K562 (cell line): ENCODE results near the gene RBSN. TPM values are rescaled to one million over a fixed set of nuclear protein-coding genes. Genes with fewer than 3 reads are reported as not detected.

Source experiments
- ATAC-seq: fragments of 200-7000 bp; cut with Tn5 transposase; 3 replicates; pipeline ENCODE4 v1.9.1; 2020; ENCODE audit warnings: moderate library complexity
- BruUV-seq: library from RNA; stranded (reverse); fragments of 400-500 nt; replicated peaks from 2 replicates; lab custom pipeline; 2021; lab: Mats Ljungman, UMichigan
- CTCF ChIA-PET: fragments of 300-600 bp; formaldehyde crosslinking; extraction: SDS; loops from one replicate; lab custom pipeline; 2021; ENCODE audit warnings: low intra/inter-chr PET ratio; lab: Yijun Ruan, JAX
- POLR2A ChIA-PET: fragments of 300-600, 350-650 bp; sonication (Branson Sonifier 250); formaldehyde crosslinking; extraction: SDS; loops from one replicate; lab custom pipeline; 2021; ENCODE audit warnings: antibody characterized with exemption, inconsistent platforms; lab: Yijun Ruan, JAX
- DNase-seq, 4 experiments: peaks; one replicate each; pipeline versions ENCODE4 v3.0.0 to v3.0.0-alpha.2; 2011 to 2018; ENCODE audit warnings: low spot score in 3 of 4, mixed read lengths in 3 of 4; ENCODE audit errors: extremely low read depth in 1 of 4
- FAIRE-seq: peaks from 2 replicates; lab custom pipeline; 2011; peaks lifted over from hg19 to GRCh38; lab: Jason Lieb, UNC
- H2AFZ ChIP-seq: 2 replicates; pipeline ENCODE4 v1.6.0; 2011; ENCODE audit warnings: low read depth, low read length, control low read depth, inconsistent platforms
- H3K27ac ChIP-seq: fragments of 200-600 bp; 3 replicates; pipeline ENCODE4 v1.8.0; 2011; ENCODE audit warnings: low read depth, mild to moderate bottlenecking, control low read depth, inconsistent platforms, low read length, moderate library complexity, mixed read lengths; ENCODE audit errors: extremely low read depth
- H3K27me3 ChIP-seq, 2 experiments: fragments of 300-600 bp in 1 of 2; 2 replicates in 1 of 2; 3 replicates in 1 of 2; pipeline versions ENCODE4 v1.6.0 to v1.8.0; 2011; ENCODE audit warnings: inconsistent platforms in 2 of 2, low read length in 2 of 2, mild to moderate bottlenecking in 1 of 2, mixed read lengths in 1 of 2, moderate library complexity in 1 of 2; ENCODE audit not compliant: control insufficient read depth in 2 of 2, insufficient read depth in 2 of 2
- H3K36me3 ChIP-seq: fragments of 300-600 bp; 3 replicates; pipeline ENCODE4 v1.8.0; 2011; ENCODE audit warnings: mild to moderate bottlenecking, low read length, inconsistent platforms; ENCODE audit not compliant: control insufficient read depth, insufficient read depth
- H3K4me1 ChIP-seq, 2 experiments: fragments of 200-600 bp in 1 of 2; replicated peaks in 1 of 2; 2 replicates in 1 of 2; 3 replicates in 1 of 2; pipeline versions ENCODE4 v1.5.1 to v1.8.0; 2011; ENCODE audit warnings: inconsistent platforms in 2 of 2, low read length in 2 of 2, mild to moderate bottlenecking in 1 of 2, mixed read lengths in 1 of 2, moderate library complexity in 1 of 2; ENCODE audit not compliant: control insufficient read depth in 2 of 2, insufficient read depth in 2 of 2
- H3K4me2 ChIP-seq: 2 replicates; pipeline ENCODE4 v1.6.1; 2011; ENCODE audit warnings: low read length, control low read depth, inconsistent platforms, mixed read lengths; ENCODE audit not compliant: insufficient read depth
- H3K4me3 ChIP-seq: fragments of 200-600 bp; sonication (generic), shearing (Covaris generic); 2 replicates; pipeline ENCODE4 v1.5.1; 2016; ENCODE audit warnings: control low read depth, inconsistent platforms
- H3K79me2 ChIP-seq: fragments of 200-600 bp; 3 replicates; pipeline ENCODE4 v1.8.0; 2011; ENCODE audit warnings: low read length, inconsistent platforms; ENCODE audit not compliant: control insufficient read depth, insufficient read depth
- H3K9ac ChIP-seq, 2 experiments: 2 replicates each; pipeline versions ENCODE4 v1.6.0 to v1.6.1; 2011; ENCODE audit warnings: low read depth in 2 of 2, low read length in 2 of 2, control low read depth in 1 of 2, inconsistent platforms in 1 of 2, mild to moderate bottlenecking in 1 of 2, mixed read lengths in 1 of 2; ENCODE audit not compliant: insufficient read depth in 1 of 2
- H3K9me1 ChIP-seq: one replicate; pipeline ENCODE4 v1.6.0; 2011; ENCODE audit warnings: inconsistent platforms, mild to moderate bottlenecking, low read length, moderate library complexity; ENCODE audit not compliant: control insufficient read depth, insufficient read depth
- H3K9me3 ChIP-seq: replicated peaks from 2 replicates; pipeline ENCODE4 v1.5.1; 2011; ENCODE audit warnings: low read depth, low read length, inconsistent platforms; ENCODE audit not compliant: control insufficient read depth, insufficient read depth
- H4K20me1 ChIP-seq: replicated peaks from 2 replicates; pipeline ENCODE4 v1.6.1; 2011; ENCODE audit warnings: low read length, inconsistent platforms, mixed read lengths; ENCODE audit not compliant: control insufficient read depth, insufficient read depth
- BRF2 ChIP-seq: IDR thresholded peaks from 3 replicates; pipeline ENCODE4 v1.6.1; 2011; ENCODE audit warnings: borderline replicate concordance, mild to moderate bottlenecking; ENCODE audit not compliant: insufficient read length, insufficient read depth
- E2F3 ChIP-seq: fragments of 250-450 bp; sonication (Bioruptor Pico); IDR thresholded peaks from 2 replicates; pipeline ENCODE4 v1.4.0; 2020; ENCODE audit warnings: mild to moderate bottlenecking
- FOSL1 ChIP-seq: fragments of 200-800 bp; sonication (Bioruptor generic); conservative IDR thresholded peaks from 2 replicates; pipeline ENCODE4 v1.6.1; 2016; ENCODE audit warnings: missing genetic modification characterization, missing compliant biosample characterization
- GTF2B ChIP-seq: IDR thresholded peaks from 2 replicates; pipeline ENCODE4 v1.6.1; 2011; ENCODE audit not compliant: insufficient read length; ENCODE audit errors: extremely low read depth
- KDM2B ChIP-seq: fragments of 250-450 bp; sonication (Bioruptor Pico); IDR thresholded peaks from 2 replicates; pipeline ENCODE4 v1.8.0; 2021; ENCODE audit warnings: mild to moderate bottlenecking, moderate library complexity
- MBD1 ChIP-seq: fragments of 250-450 bp; sonication (Bioruptor Pico); IDR thresholded peaks from 2 replicates; pipeline ENCODE4 v1.8.0; 2022; ENCODE audit warnings: inconsistent platforms
- MYC ChIP-seq, 2 experiments: fragments of 250-450 bp in 1 of 2; sonication (Bioruptor Pico) in 1 of 2; IDR thresholded peaks; 2 replicates each; pipeline versions ENCODE4 v1.5.1 to v1.6.1; 2012 to 2021; ENCODE audit warnings: low read depth in 2 of 2, borderline replicate concordance in 1 of 2, improper control_type of control experiment in 1 of 2, low read length in 1 of 2, mild to moderate bottlenecking in 1 of 2, moderate library complexity in 1 of 2
- NCOA2 ChIP-seq, 2 experiments: fragments of 450-650 bp; IDR thresholded peaks; 2 replicates each; pipeline ENCODE4 v1.6.1; 2018; ENCODE audit warnings: mild to moderate bottlenecking in 2 of 2, moderate library complexity in 1 of 2; ENCODE audit not compliant: partially characterized antibody in 2 of 2
- PHF8 ChIP-seq: fragments of 200-600 bp; sonication (generic); IDR thresholded peaks from 2 replicates; pipeline ENCODE4 v1.6.1; 2012; ENCODE audit warnings: mixed run types, mild to moderate bottlenecking, inconsistent platforms, low read length, moderate library complexity, borderline replicate concordance
- POLR2AphosphoS5 ChIP-seq: IDR thresholded peaks from 2 replicates; pipeline ENCODE4 v1.6.1; 2011; ENCODE audit warnings: mild to moderate bottlenecking, low read depth, low read length, moderate library complexity; ENCODE audit not compliant: control insufficient read depth, insufficient read depth
- SRSF1 ChIP-seq: fragments of 200-400 bp; formaldehyde crosslinking; IDR thresholded peaks from 2 replicates; pipeline ENCODE4 v1.6.1; 2017; ENCODE audit warnings: mild to moderate bottlenecking, low read depth, low read length, moderate library complexity
- TAF9B ChIP-seq: fragments of 450-650 bp; IDR thresholded peaks from 2 replicates; pipeline ENCODE4 v1.6.1; 2018; ENCODE audit warnings: mild to moderate bottlenecking; ENCODE audit not compliant: partially characterized antibody
- TEAD1 ChIP-seq, 2 experiments: fragments of 450-650 bp in 1 of 2; sonication (generic) in 1 of 2; formaldehyde crosslinking; IDR thresholded peaks; 2 replicates each; pipeline versions ENCODE4 v1.4.0 to v1.8.0; 2020 to 2022; ENCODE audit warnings: mild to moderate bottlenecking in 2 of 2, missing genetic modification reagents in 1 of 2
- TOE1 ChIP-seq, 2 experiments: fragments of 450-650 bp in 1 of 2; sonication (generic) in 1 of 2; formaldehyde crosslinking in 1 of 2; IDR thresholded peaks; 2 replicates each; pipeline versions ENCODE4 v1.7.1 to v1.8.0; 2016 to 2022; ENCODE audit warnings: borderline replicate concordance in 2 of 2, mild to moderate bottlenecking in 2 of 2, antibody characterized with exemption in 1 of 2, inconsistent platforms in 1 of 2, low read depth in 1 of 2, missing genetic modification reagents in 1 of 2, moderate library complexity in 1 of 2
- ZFP91 ChIP-seq: sonication (generic); formaldehyde crosslinking; IDR thresholded peaks from 2 replicates; pipeline ENCODE4 v1.8.0; 2022; ENCODE audit warnings: mild to moderate bottlenecking, missing genetic modification reagents
- WGBS: fragments of 100-300 bp; shearing (Covaris generic); methylation state at CpG from one replicate; pipeline ENCODE4 v1.1.6; 2016; ENCODE audit warnings: low coverage, mixed read lengths; ENCODE audit not compliant: insufficient coverage; ENCODE audit errors: missing lambda C conversion rate; 5-methylcytosine and 5-hydroxymethylcytosine counted together
- in situ Hi-C: fragments of 300-500 bp; cut with MboI; formaldehyde crosslinking; loops from 4 replicates; pipeline ENCODE4 v1.15.0; 2018; ENCODE audit warnings: inconsistent platforms, mixed read lengths
- intact Hi-C: fragments of 100-400 bp; cut with micrococcal nuclease; formaldehyde crosslinking; loops from 2 replicates; pipeline ENCODE4 v1.14.2; 2022
- polyA plus RNA-seq, 8 experiments: library from polyadenylated mRNA; depleted of rRNA in 4 of 8; stranded (reverse) in 5 of 8; unstranded in 3 of 8; fragments of >200 nt; fragmentation: Nextera tagmentation in 2 of 8; fragmentation: Illumina TruSeq in 1 of 8; extraction: Ambion mirVana in 2 of 8; extraction: Trizol in 1 of 8; gene quantifications; 2 replicates each; pipeline versions ENCODE4 v1.2.1 to v1.2.3, GENCODE V29; 2011 to 2014; ENCODE audit warnings: inconsistent platforms in 1 of 8, missing spikeins in 1 of 8
- total RNA-seq, 7 experiments: library from RNA; depleted of rRNA in 6 of 7; stranded (reverse); fragments of >200 nt in 6 of 7; fragmentation: Illumina TruSeq in 2 of 7; extraction: Trizol in 2 of 7; gene quantifications; 2 replicates each; pipeline versions ENCODE4 v1.2.1 to v1.2.3, GENCODE V29; 2011 to 2021; ENCODE audit warnings: low replicate concordance in 1 of 7

Gene RBSN
- total and polyA plus RNA-seq, 9 of the 15 experiments (the other 6 are each of a cell fraction or from before 2014, with no cell fraction given), result 2.9 to 19.6 (median 15.0) TPM

GRCh38 chr3:15040844-15041243 lies 58.1 kb downstream of the RBSN start:
- Histone ChIP-seq H3K4me3 (no peak overlapping the region), H3K9me1 (no peaks in the 10 kb centered on the region), H4K20me1 (peaks cover 17% of the 10 kb centered on the region; the same call in 1 of the 2 replicates), H3K27me3 (no peaks in the 10 kb centered on the region), H3K9me3 (no peaks in the 10 kb centered on the region), H2AFZ (no peak overlapping the region), H3K4me2 (no peak overlapping the region), H3K4me1 (peaks cover 3 to 17% of the 10 kb centered on the region in 2 experiments; a peak in 4 of 5 replicates), H3K27ac (peak overlapping the region; percentile 2; the same call in 2 of the 3 replicates), H3K9ac (no peak overlapping the region), H3K79me2 (peaks cover 7% of the 10 kb centered on the region), H3K36me3 (peaks cover 90% of the 10 kb centered on the region)
- ATAC-seq (peak; percentile 82), FAIRE-seq (peak; percentile 60), DNase-seq (peak; percentile 50 to 77 (median 62))
- in situ Hi-C loops, result no loop called here
- no TSS peak for BruUV-seq
- CTCF ChIA-PET, result no interaction called here
- 20% methylated on average over 3 of the region's 3 CpGs for WGBS
- intact Hi-C loops, result no loop called here
- POLR2A ChIA-PET, result no interaction called here
- TF ChIP-seq FOSL1 (tag) (peak; percentile 89), MYC (IDR thresholded peaks at IDR 0.05; ENCODE audit: low read depth, low read length) (no peak), MYC (CRISPR knock-in tag; IDR thresholded peaks at IDR 0.05; ENCODE audit: borderline replicate concordance, low read depth) (no peak), E2F3 (CRISPR knock-in tag) (no peak), TOE1 (IDR thresholded peaks at IDR 0.05; ENCODE audit: borderline replicate concordance) (no peak), TOE1 (CRISPR knock-in tag; IDR thresholded peaks at IDR 0.05; ENCODE audit: borderline replicate concordance, low read depth) (no peak), KDM2B (CRISPR knock-in tag) (no peak), SRSF1 (no peak), PHF8 (no peak), ZFP91 (CRISPR knock-in tag) (no peak), GTF2B (no peak), NCOA2 (IDR thresholded peaks at IDR 0.05; ENCODE audit: partially characterized antibody in 2 of 2) (no peak), POLR2AphosphoS5 (0 out of 2 replicates have a peak, but pooled peaks have one; percentile 12), BRF2 (no peak), MBD1 (CRISPR knock-in tag) (no peak), TEAD1 (CRISPR knock-in tag; IDR thresholded peaks at IDR 0.05) (no peak), TAF9B (no peak)
